ENCODE data around the gene HOATZ. TPM values are rescaled to one million over a fixed set of nuclear protein-coding genes. Genes with fewer than 3 reads are reported as not detected.

Gene HOATZ
- total RNA-seq, 2 donors from 2014 or later, result not detected

- no peak overlapping the region for H3K27ac Mint-ChIP-seq
- peaks cover 48% of the 10 kb centered on the region for H3K27me3 Mint-ChIP-seq
- ATAC-seq (replicated peaks), result no peak
- no peaks in the 10 kb centered on the region for H3K36me3 Mint-ChIP-seq (ENCODE audit: low read depth)
- no peaks in the 10 kb centered on the region for H3K9me3 Mint-ChIP-seq
- H3K4me1 Mint-ChIP-seq, result no peaks in the 10 kb centered on the region
- H3K4me3 Mint-ChIP-seq, result no peak overlapping the region
Observed at GRCh38 chr11:111549196-111549868, 34.8 kb downstream of the HOATZ start.

- H3K9me3 Mint-ChIP-seq, result no peaks in the 10 kb centered on the region
- H3K4me1 Mint-ChIP-seq, result no peaks in the 10 kb centered on the region
- H3K4me3 Mint-ChIP-seq, result no peak overlapping the region
- no peak overlapping the region for H3K27ac Mint-ChIP-seq
- ATAC-seq (replicated peaks), result no peak
- H3K27me3 Mint-ChIP-seq, result peaks cover 49% of the 10 kb centered on the region
- no peaks in the 10 kb centered on the region for H3K36me3 Mint-ChIP-seq (ENCODE audit: low read depth)
Observed at GRCh38 chr11:111549869-111550203, 35.3 kb downstream of the HOATZ start.

- no peaks in the 10 kb centered on the region for H3K4me1 Mint-ChIP-seq
- H3K27me3 Mint-ChIP-seq, result peaks cover 51% of the 10 kb centered on the region
- no peak overlapping the region for H3K27ac Mint-ChIP-seq
Observed at GRCh38 chr11:111550258-111550657, 35.7 kb downstream of the HOATZ start.

GRCh38 chr11:111554532-111554931, 40.0 kb downstream of the HOATZ start:
- ATAC-seq (replicated peaks), result peak; percentile 34
- no peak overlapping the region for H3K27ac Mint-ChIP-seq
- no peaks in the 10 kb centered on the region for H3K36me3 Mint-ChIP-seq (ENCODE audit: low read depth)

More at GRCh38 chr11:111550258-111550657, 35.7 kb downstream of the HOATZ start:
- H3K9me3 Mint-ChIP-seq, result no peaks in the 10 kb centered on the region
- H3K4me3 Mint-ChIP-seq, result no peak overlapping the region
- H3K36me3 Mint-ChIP-seq (ENCODE audit: low read depth), result no peaks in the 10 kb centered on the region
- ATAC-seq (replicated peaks), result no peak

GRCh38 chr11:111555255-111555654, 40.7 kb downstream of the HOATZ start:
- no peak overlapping the region for H3K4me3 Mint-ChIP-seq
- ATAC-seq (replicated peaks), result no peak
- H3K9me3 Mint-ChIP-seq, result no peaks in the 10 kb centered on the region
- peaks cover 35% of the 10 kb centered on the region for H3K27me3 Mint-ChIP-seq
- H3K27ac Mint-ChIP-seq, result no peak overlapping the region
- H3K36me3 Mint-ChIP-seq (ENCODE audit: low read depth), result no peaks in the 10 kb centered on the region
- no peaks in the 10 kb centered on the region for H3K4me1 Mint-ChIP-seq

More at GRCh38 chr11:111554532-111554931, 40.0 kb downstream of the HOATZ start:
- H3K27me3 Mint-ChIP-seq, result peaks cover 37% of the 10 kb centered on the region
- H3K9me3 Mint-ChIP-seq, result no peaks in the 10 kb centered on the region
- no peak overlapping the region for H3K4me3 Mint-ChIP-seq
- H3K4me1 Mint-ChIP-seq, result no peaks in the 10 kb centered on the region

GRCh38 chr11:111557425-111558111, 43.0 kb downstream of the HOATZ start:
- Mint-ChIP-seq H3K27ac (no peak overlapping the region), H3K4me3 (no peak overlapping the region), H3K9me3 (no peaks in the 10 kb centered on the region), H3K4me1 (no peaks in the 10 kb centered on the region), H3K36me3 (ENCODE audit: low read depth) (no peaks in the 10 kb centered on the region), H3K27me3 (peaks cover 19% of the 10 kb centered on the region)
- no peak for ATAC-seq (replicated peaks)

GRCh38 chr11:111559800-111560464, 45.4 kb downstream of the HOATZ start:
- Mint-ChIP-seq H3K27me3 (peaks cover 9% of the 10 kb centered on the region), H3K27ac (no peak overlapping the region), H3K4me3 (no peak overlapping the region), H3K4me1 (no peaks in the 10 kb centered on the region), H3K36me3 (ENCODE audit: low read depth) (no peaks in the 10 kb centered on the region), H3K9me3 (no peaks in the 10 kb centered on the region)
- no peak for ATAC-seq (replicated peaks)

- ATAC-seq (replicated peaks), result no peak
- no peaks in the 10 kb centered on the region for H3K36me3 Mint-ChIP-seq (ENCODE audit: low read depth)
- H3K4me1 Mint-ChIP-seq, result no peaks in the 10 kb centered on the region
- no peak overlapping the region for H3K27ac Mint-ChIP-seq
- no peak overlapping the region for H3K4me3 Mint-ChIP-seq
- no peaks in the 10 kb centered on the region for H3K9me3 Mint-ChIP-seq
- peaks cover 3% of the 10 kb centered on the region for H3K27me3 Mint-ChIP-seq
Observed at GRCh38 chr11:111560800-111561199, 46.2 kb downstream of the HOATZ start.

GRCh38 chr11:111561306-111561705, 46.7 kb downstream of the HOATZ start:
- H3K4me3 Mint-ChIP-seq, result no peak overlapping the region
- H3K9me3 Mint-ChIP-seq, result no peaks in the 10 kb centered on the region
- H3K27ac Mint-ChIP-seq, result no peak overlapping the region
- no peaks in the 10 kb centered on the region for H3K4me1 Mint-ChIP-seq
- ATAC-seq (replicated peaks), result no peak
- H3K36me3 Mint-ChIP-seq (ENCODE audit: low read depth), result no peaks in the 10 kb centered on the region
- H3K27me3 Mint-ChIP-seq, result peaks cover 3% of the 10 kb centered on the region

- no peak overlapping the region for H3K4me3 Mint-ChIP-seq
- H3K36me3 Mint-ChIP-seq (ENCODE audit: low read depth), result no peaks in the 10 kb centered on the region
- ATAC-seq (replicated peaks), result no peak
Observed at GRCh38 chr11:111561791-111562325, 47.3 kb downstream of the HOATZ start.

GRCh38 chr11:111562692-111563389, 48.3 kb downstream of the HOATZ start:
- Mint-ChIP-seq H3K27me3 (peaks cover 3% of the 10 kb centered on the region), H3K36me3 (ENCODE audit: low read depth) (no peaks in the 10 kb centered on the region), H3K4me3 (no peak overlapping the region), H3K4me1 (no peaks in the 10 kb centered on the region), H3K9me3 (no peaks in the 10 kb centered on the region), H3K27ac (no peak overlapping the region)
- ATAC-seq (replicated peaks), result no peak

More at GRCh38 chr11:111561791-111562325, 47.3 kb downstream of the HOATZ start:
- Mint-ChIP-seq H3K9me3 (no peaks in the 10 kb centered on the region), H3K27ac (no peak overlapping the region), H3K27me3 (peaks cover 3% of the 10 kb centered on the region), H3K4me1 (no peaks in the 10 kb centered on the region)

GRCh38 chr11:111565114-111565720, 50.6 kb downstream of the HOATZ start:
- peaks cover 4% of the 10 kb centered on the region for H3K27me3 Mint-ChIP-seq
- H3K4me3 Mint-ChIP-seq, result no peak overlapping the region
- H3K9me3 Mint-ChIP-seq, result no peaks in the 10 kb centered on the region
- no peak overlapping the region for H3K27ac Mint-ChIP-seq
- ATAC-seq (replicated peaks), result peak; percentile 35
- no peaks in the 10 kb centered on the region for H3K4me1 Mint-ChIP-seq
- H3K36me3 Mint-ChIP-seq (ENCODE audit: low read depth), result no peaks in the 10 kb centered on the region

GRCh38 chr11:111566324-111566723, 51.7 kb downstream of the HOATZ start:
- Mint-ChIP-seq H3K4me1 (no peaks in the 10 kb centered on the region), H3K4me3 (no peak overlapping the region), H3K27me3 (peaks cover 12% of the 10 kb centered on the region), H3K27ac (no peak overlapping the region), H3K36me3 (ENCODE audit: low read depth) (no peaks in the 10 kb centered on the region), H3K9me3 (no peaks in the 10 kb centered on the region)
- no peak for ATAC-seq (replicated peaks)

- ATAC-seq (replicated peaks), result no peak
Observed at GRCh38 chr11:111569476-111569875, 54.9 kb downstream of the HOATZ start.

More at GRCh38 chr11:111569476-111569875, 54.9 kb downstream of the HOATZ start:
- H3K27me3 Mint-ChIP-seq, result peaks cover 24% of the 10 kb centered on the region
- H3K9me3 Mint-ChIP-seq, result no peaks in the 10 kb centered on the region
- H3K27ac Mint-ChIP-seq, result no peak overlapping the region
- no peak overlapping the region for H3K4me3 Mint-ChIP-seq
- no peaks in the 10 kb centered on the region for H3K4me1 Mint-ChIP-seq
- no peaks in the 10 kb centered on the region for H3K36me3 Mint-ChIP-seq (ENCODE audit: low read depth)

Data from activated T-helper 17 cell treated with anti-CD3 and anti-CD28 coated beads, Interleukin-2, amount 50 U/mL, for 72 hours (primary cell).